ENCODE results near the gene SCNN1B.

- TF ChIP-seq POLR2AphosphoS5 (IDR thresholded peaks at IDR 0.05) (no peak), POLR2A (IDR thresholded peaks at IDR 0.05) (no peak)
- TF ChIP-seq, protein P1, sequence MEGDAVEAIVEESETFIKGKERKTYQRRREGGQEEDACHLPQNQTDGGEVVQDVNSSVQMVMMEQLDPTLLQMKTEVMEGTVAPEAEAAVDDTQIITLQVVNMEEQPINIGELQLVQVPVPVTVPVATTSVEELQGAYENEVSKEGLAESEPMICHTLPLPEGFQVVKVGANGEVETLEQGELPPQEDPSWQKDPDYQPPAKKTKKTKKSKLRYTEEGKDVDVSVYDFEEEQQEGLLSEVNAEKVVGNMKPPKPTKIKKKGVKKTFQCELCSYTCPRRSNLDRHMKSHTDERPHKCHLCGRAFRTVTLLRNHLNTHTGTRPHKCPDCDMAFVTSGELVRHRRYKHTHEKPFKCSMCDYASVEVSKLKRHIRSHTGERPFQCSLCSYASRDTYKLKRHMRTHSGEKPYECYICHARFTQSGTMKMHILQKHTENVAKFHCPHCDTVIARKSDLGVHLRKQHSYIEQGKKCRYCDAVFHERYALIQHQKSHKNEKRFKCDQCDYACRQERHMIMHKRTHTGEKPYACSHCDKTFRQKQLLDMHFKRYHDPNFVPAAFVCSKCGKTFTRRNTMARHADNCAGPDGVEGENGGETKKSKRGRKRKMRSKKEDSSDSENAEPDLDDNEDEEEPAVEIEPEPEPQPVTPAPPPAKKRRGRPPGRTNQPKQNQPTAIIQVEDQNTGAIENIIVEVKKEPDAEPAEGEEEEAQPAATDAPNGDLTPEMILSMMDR (IDR thresholded peaks at IDR 0.05) = no peak
Observed at GRCh38 chr16:23303685-23304084, 1.6 kb downstream of the SCNN1B start.

Data from breast epithelium (tissue), 3 donors.